ENCODE data around the gene XRCC1. TPM values are rescaled to one million over a fixed set of nuclear protein-coding genes. Genes with fewer than 3 reads are reported as not detected.

XRCC1 gene
- total RNA-seq = 10 to 100 TPM; 33.1 to 39.5 TPM

- POLR2A ChIA-PET = interaction anchor here (1.0 to 1.1 kb wide), 3 partner anchors 12 to 22 kb away, joined by 3 to 5 read pairs (median 3); partner anchors contain the start of gene IRGQ
- CTCF ChIA-PET = interaction anchor here (0.9 to 2.3 kb wide), 2 partner anchors 14 to 19 kb away, joined by 3 to 12 read pairs; no protein-coding TSS in a partner anchor
Measured at GRCh38 chr19:43575156-43575950, at the start of gene XRCC1, which contains the start of gene PINLYP. TSS of gene XRCC1 (minus strand) at chr19:43575527. CDS start at chr19:43575458, 69 bp downstream. TSS of gene PINLYP (plus strand) at chr19:43575801. CDS start at chr19:43577192, 1,391 bp downstream.

- CTCF ChIA-PET = no interaction called here
Measured at GRCh38 chr19:43624933-43625332, 49.6 kb upstream of the XRCC1 start.

GRCh38 chr19:43623889-43624670, 48.8 kb upstream of the XRCC1 start:
- CTCF ChIA-PET = no interaction called here
- POLR2A ChIA-PET = no interaction called here

More at GRCh38 chr19:43624933-43625332, 49.6 kb upstream of the XRCC1 start:
- POLR2A ChIA-PET = no interaction called here

- CTCF ChIA-PET = no interaction called here
- POLR2A ChIA-PET = no interaction called here
Measured at GRCh38 chr19:43622956-43623355, 47.6 kb upstream of the XRCC1 start.

GRCh38 chr19:43622070-43622469, 46.7 kb upstream of the XRCC1 start:
- ChIA-PET POLR2A (no interaction called here), CTCF (interaction anchor here (1.0 kb wide), 1 partner anchor 27 kb away, joined by 3 read pairs; no protein-coding TSS in a partner anchor)

- POLR2A ChIA-PET = interaction anchor here (0.6 to 1.4 kb wide), 2 partner anchors 24 to 117 kb away, joined by 3 to 6 read pairs; partner anchors contain the start of genes IRGQ and ZNF576
- CTCF ChIA-PET = no interaction called here
Measured at GRCh38 chr19:43620061-43621001, 45.0 kb upstream of the XRCC1 start.

GRCh38 chr19:43619262-43620060, 44.1 kb upstream of the XRCC1 start, which contains the start of gene ZNF428:
TSS of gene ZNF428 (minus strand) at chr19:43619629. CDS start at chr19:43614304, 5,325 bp downstream.
- CTCF ChIA-PET = no interaction called here
- POLR2A ChIA-PET = interaction anchor here (1.4 kb wide), 1 partner anchor 23 kb away, joined by 6 read pairs; the partner anchor contains the start of genes IRGQ and ZNF576

GRCh38 chr19:43618921-43619261, 43.6 kb upstream of the XRCC1 start:
- ChIA-PET POLR2A (no interaction called here), CTCF (interaction anchor here (0.7 kb wide), 1 partner anchor 148 kb away, joined by 3 read pairs; no protein-coding TSS in a partner anchor)

- ChIA-PET CTCF (interaction anchor here (0.8 kb wide), 1 partner anchor 23 kb away, joined by 4 read pairs; no protein-coding TSS in a partner anchor), POLR2A (no interaction called here)
Measured at GRCh38 chr19:43616954-43617353, 41.6 kb upstream of the XRCC1 start.

GRCh38 chr19:43616306-43616705, 41.0 kb upstream of the XRCC1 start:
- ChIA-PET CTCF (no interaction called here), POLR2A (interaction anchor here (0.5 kb wide), 1 partner anchor 168 kb away, joined by 3 read pairs; no protein-coding TSS in a partner anchor)

- ChIA-PET POLR2A (no interaction called here), CTCF (no interaction called here)
Measured at GRCh38 chr19:43612374-43612773, 37.0 kb upstream of the XRCC1 start.

GRCh38 chr19:43611788-43612187, 36.5 kb upstream of the XRCC1 start, which contains the start of gene SRRM5:
TSS of gene SRRM5 (plus strand) at chr19:43612088. CDS start at chr19:43612122, 34 bp downstream.
- ChIA-PET CTCF (no interaction called here), POLR2A (no interaction called here)

- POLR2A ChIA-PET = no interaction called here
- CTCF ChIA-PET = no interaction called here
Measured at GRCh38 chr19:43610493-43610892, 35.2 kb upstream of the XRCC1 start.

- POLR2A ChIA-PET = no interaction called here
- CTCF ChIA-PET = interaction anchor here (1.2 kb wide), 2 partner anchors 14 to 142 kb away, joined by 3 read pairs; partner anchors contain the start of gene IRGQ
Measured at GRCh38 chr19:43609872-43610271, 34.5 kb upstream of the XRCC1 start.

GRCh38 chr19:43607238-43608205, 32.2 kb upstream of the XRCC1 start:
- POLR2A ChIA-PET = interaction anchor here (0.5 to 0.6 kb wide), 2 partner anchors 60 to 115 kb away, joined by 3 to 6 read pairs; no protein-coding TSS in a partner anchor
- CTCF ChIA-PET = no interaction called here

GRCh38 chr19:43606569-43607229, 31.4 kb upstream of the XRCC1 start:
- CTCF ChIA-PET = interaction anchor here (0.9 kb wide), 1 partner anchor 26 kb away, joined by 4 read pairs; no protein-coding TSS in a partner anchor
- POLR2A ChIA-PET = no interaction called here
